ENCODE results near the gene TRIO.

DNA sequence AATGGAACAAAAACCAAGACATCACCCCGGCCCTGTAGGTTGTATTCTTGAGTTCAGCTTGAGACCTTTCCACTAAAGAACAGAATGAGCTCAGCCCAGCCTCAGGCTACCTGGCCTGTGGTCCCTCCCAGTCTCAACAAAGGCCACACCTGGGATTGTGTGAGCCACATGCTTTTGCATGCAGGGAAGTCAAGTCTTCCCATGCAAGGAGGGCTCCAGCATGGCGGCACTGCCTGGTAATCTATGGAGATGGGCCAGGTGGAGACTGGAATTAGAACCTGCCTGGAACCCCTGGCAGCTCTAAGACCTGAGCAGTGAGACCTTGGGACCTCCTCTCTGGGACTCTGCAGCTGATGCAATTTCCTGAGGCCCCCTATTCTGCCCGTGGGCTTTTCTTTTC is 389.0 kb downstream of the TRIO start:
- TF ChIP-seq TARDBP (IDR thresholded peaks at IDR 0.05), result no peak
- no peak for TF ChIP-seq BHLHE40 (IDR thresholded peaks at IDR 0.05; ENCODE audit: borderline replicate concordance)
- no peak for TF ChIP-seq SUZ12 (IDR thresholded peaks at IDR 0.05)
- TF ChIP-seq CTBP1 (IDR thresholded peaks at IDR 0.05; ENCODE audit: borderline replicate concordance), result no peak
- TF ChIP-seq FOXK2 (IDR thresholded peaks at IDR 0.05), result no peak
- TF ChIP-seq SP1 (IDR thresholded peaks at IDR 0.05), result no peak
- no peak for TF ChIP-seq HDGF (IDR thresholded peaks at IDR 0.05; ENCODE audit: borderline replicate concordance)
- TF ChIP-seq L3MBTL2 (conservative IDR thresholded peaks at IDR 0.05), result no peak
- TF ChIP-seq ELF4 (IDR thresholded peaks at IDR 0.05), result no peak
- TF ChIP-seq FOXA1 (IDR thresholded peaks at IDR 0.05), result no peak
- no peak for TF ChIP-seq ZNF384 (IDR thresholded peaks at IDR 0.05)
